HPDE6-E6E7 (cell line): ENCODE results near the gene OR2F2.

Source experiments
- DNase-seq: peaks from one replicate; pipeline ENCODE4 v3.0.0; 2011; ENCODE audit warnings: missing footprints; ENCODE audit errors: extremely low spot score

The OR2F2 gene

DNA sequence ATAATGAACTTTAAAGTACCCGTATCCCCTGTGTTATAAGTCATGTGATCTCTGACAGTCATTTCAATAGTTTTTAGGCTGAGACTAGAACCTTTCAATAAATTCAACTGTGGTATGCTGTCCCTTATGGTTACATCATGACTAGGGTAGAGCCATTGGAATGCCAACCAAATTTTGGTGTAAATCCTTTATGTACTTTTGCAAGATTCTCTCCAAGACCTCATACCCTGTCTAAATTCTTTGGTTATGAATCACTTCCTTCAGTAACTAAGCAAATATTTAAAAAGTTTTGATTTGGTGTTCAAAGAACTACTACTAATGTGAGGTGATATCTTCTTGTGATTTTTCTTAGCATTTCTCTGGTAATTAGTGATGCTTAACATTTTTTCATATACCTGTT is 44.3 kb downstream of the OR2F2 start:
- DNase-seq: no peak

DNA sequence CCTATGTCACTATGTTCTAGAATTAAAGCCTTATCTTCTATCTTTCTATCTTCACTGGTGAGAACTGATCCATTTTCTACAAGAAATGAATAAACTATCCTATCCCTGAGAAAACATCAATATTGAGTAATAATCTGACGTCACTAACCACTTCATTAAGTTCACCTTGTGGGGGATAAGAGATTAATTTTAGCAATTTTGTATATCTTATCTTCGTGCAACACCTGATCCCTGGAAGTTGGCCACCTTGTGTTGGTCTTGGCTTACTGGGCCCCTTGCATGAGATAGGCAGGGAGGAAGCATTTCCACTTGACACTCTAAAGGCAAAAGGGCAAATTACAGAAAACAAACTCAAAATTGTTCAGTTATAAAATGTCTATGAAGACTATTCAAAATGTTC is 45.0 kb downstream of the OR2F2 start:
- no peak for DNase-seq

DNA sequence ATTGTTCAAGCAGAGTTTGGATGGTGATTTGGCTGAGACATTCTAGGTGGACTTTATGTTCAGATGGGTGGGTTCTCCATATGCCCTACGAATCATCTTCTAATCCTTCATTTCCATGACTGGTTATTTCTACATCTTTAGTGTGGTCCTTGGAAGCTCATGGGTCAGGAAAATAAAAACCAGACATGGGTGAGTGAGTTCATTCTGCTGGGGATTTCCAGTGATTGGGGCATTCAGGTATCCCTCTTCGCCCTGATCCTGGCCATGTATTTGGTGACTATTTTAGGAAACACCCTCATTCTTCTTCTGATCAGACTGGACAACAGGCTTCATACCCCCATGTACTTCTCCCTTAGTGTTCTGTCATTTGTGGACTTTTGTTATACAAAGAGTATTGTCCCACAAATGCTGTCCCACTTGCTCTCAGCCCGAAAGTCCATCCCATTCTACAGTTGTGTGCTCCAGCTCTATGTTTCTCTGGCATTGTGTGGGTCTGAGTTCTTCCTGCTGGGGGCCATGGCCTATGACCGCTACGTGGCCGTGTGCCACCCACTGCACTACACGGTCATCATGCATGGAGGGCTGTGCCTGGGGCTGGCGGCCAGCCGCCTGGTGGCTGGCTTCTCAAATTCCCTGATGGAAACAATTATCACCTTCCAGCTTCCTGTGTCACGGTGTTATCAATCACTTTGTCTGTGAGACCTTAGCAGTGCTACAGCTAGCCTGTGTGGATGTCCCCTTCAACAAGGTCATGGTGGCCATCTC is 45.9 kb downstream of the OR2F2 start:
- DNase-seq: no peak

DNA sequence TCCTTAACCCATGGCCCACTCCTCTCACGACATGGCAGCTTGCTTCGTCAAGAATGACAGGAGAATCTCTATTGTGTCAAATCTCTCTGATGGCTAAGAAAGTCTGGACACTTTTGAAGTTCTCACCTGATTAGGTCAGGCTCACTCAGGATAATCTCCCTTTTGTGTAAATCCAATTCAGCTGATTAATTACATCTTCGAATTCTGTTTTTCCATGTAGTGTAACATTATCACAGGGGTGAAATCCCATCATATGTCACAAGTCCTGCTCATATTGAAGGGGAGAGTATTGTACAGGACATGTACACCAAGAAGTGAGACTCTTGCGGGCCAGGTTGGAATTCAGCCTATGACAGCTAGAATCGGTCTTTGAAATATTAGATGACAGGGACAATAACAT is 48.9 kb downstream of the OR2F2 start:
- no peak for DNase-seq
